Skeletal muscle satellite cell (primary cell): ENCODE results near the gene TAPT1.

Experiments
- H3K27me3 ChIP-seq: 2 replicates; pipeline ENCODE4 v1.7.0; 2013; ENCODE audit warnings: low read length; ENCODE audit not compliant: control insufficient read depth, insufficient read depth
- H3K36me3 ChIP-seq: 2 replicates; pipeline ENCODE4 v1.7.0; 2013; ENCODE audit warnings: mild to moderate bottlenecking, control low read depth, low read length; ENCODE audit not compliant: insufficient read depth
- H3K4me1 ChIP-seq: 2 replicates; pipeline ENCODE4 v1.7.0; 2013; ENCODE audit warnings: low read length; ENCODE audit not compliant: control insufficient read depth, insufficient read depth
- H3K4me2 ChIP-seq: 2 replicates; pipeline ENCODE4 v1.7.0; 2013; ENCODE audit warnings: mild to moderate bottlenecking, low read length
- H3K4me3 ChIP-seq: 2 replicates; pipeline ENCODE4 v1.7.0; 2013; ENCODE audit warnings: low read length
- H3K9ac ChIP-seq: 2 replicates; pipeline ENCODE4 v1.7.0; 2013; ENCODE audit warnings: mild to moderate bottlenecking, low read depth, low read length, moderate library complexity
- H3K9me3 ChIP-seq: replicated peaks from 2 replicates; pipeline ENCODE4 v1.7.0; 2013; ENCODE audit warnings: mild to moderate bottlenecking, control low read depth, low read length

Gene TAPT1

DNA sequence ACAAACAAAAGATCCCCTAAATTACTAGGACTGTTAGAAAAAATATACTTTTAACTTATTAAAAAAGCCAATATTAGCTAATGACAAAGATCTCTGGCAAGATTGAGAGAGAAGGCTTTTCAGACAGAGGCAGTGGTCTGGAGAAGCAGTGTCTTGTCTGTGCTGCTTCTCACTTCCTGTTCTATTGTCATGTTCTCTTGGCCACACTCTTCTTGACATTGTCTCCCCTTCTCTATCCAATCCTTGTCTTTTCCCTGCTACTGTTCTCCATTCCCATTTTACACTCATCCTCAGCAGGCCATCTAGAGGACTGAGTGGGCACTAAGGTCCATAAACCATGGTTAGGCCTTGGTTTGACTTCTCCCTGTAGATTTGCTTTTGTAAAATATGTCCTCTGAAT is 14.0 kb upstream of the TAPT1 start:
- no peaks in the 10 kb centered on the region for H3K36me3 ChIP-seq

DNA sequence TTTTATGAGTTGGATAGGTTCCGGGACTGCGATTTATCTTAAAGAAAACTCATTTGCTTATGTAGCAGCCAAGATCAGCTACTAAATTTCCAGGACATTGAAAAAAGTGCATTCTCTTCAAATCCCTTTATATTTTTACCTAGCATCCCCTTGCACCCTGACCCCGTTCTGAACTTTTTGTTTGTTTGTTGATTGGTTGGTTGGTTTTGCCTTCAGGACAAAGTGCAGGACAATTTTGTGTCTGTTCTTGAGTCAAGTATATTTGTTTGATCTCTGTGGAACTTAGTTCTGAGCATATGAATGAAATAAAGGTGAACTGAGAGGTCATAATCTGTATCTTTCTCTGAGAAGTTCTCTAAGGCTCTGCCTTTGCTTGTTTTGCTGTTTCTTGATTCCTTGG is 12.8 kb upstream of the TAPT1 start:
- no peaks in the 10 kb centered on the region for H3K4me1 ChIP-seq
- no peak overlapping the region for H3K9ac ChIP-seq
- no peak overlapping the region for H3K4me2 ChIP-seq
- H3K36me3 ChIP-seq = no peaks in the 10 kb centered on the region
- no peak overlapping the region for H3K4me3 ChIP-seq
- H3K27me3 ChIP-seq = no peaks in the 10 kb centered on the region
- no peaks in the 10 kb centered on the region for H3K9me3 ChIP-seq

More for the DNA sequence above, 14.0 kb upstream of the TAPT1 start:
- H3K4me2 ChIP-seq = no peak overlapping the region
- H3K4me3 ChIP-seq = no peak overlapping the region
- H3K9me3 ChIP-seq = no peaks in the 10 kb centered on the region
- no peaks in the 10 kb centered on the region for H3K4me1 ChIP-seq
- H3K9ac ChIP-seq = no peak overlapping the region
- H3K27me3 ChIP-seq = no peaks in the 10 kb centered on the region

DNA sequence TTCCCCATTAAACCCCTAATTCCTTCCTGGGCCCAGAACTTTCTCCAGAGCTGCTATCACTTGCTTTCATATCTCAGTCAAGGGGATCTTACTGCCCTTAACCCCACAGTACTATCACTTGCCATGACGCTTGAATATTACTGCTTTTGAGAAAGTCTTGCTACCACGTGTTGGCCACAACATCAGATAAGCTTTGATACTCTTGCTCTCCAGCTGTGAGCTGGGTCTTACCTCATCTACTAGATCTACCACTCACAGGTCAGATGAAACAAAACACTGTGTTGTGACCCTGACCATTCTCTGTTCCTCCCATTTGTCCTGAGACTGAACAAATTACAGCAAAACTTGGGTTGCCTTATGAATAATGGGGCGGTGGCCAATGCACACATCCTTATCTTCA is 12.1 kb upstream of the TAPT1 start:
- Histone ChIP-seq H3K27me3 (no peaks in the 10 kb centered on the region), H3K9me3 (no peaks in the 10 kb centered on the region), H3K4me2 (no peak overlapping the region), H3K4me3 (no peak overlapping the region), H3K36me3 (no peaks in the 10 kb centered on the region), H3K4me1 (no peaks in the 10 kb centered on the region), H3K9ac (no peak overlapping the region)

DNA sequence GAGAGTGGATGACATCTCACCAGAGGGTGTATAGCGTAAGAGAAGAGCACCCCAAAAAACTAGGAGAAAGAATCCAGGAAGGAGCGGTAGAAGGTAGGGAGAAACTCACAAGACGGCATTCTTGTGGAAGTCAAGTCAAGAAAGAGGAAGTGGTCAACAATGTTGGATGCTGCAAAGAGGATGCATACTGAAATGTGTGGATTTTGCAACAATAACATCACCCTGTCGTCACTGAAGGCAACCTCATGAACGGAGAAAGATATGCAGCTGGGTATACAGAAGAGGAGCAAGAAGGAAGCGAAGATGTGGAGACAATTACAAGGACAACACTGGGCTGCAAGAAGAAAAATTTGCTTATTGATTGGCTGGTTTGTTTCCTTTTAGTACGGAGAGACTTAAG is 11.4 kb upstream of the TAPT1 start:
- Histone ChIP-seq H3K4me2 (no peak overlapping the region), H3K27me3 (no peaks in the 10 kb centered on the region), H3K9me3 (no peaks in the 10 kb centered on the region), H3K36me3 (no peaks in the 10 kb centered on the region), H3K4me1 (no peaks in the 10 kb centered on the region), H3K4me3 (no peak overlapping the region), H3K9ac (no peak overlapping the region)

DNA sequence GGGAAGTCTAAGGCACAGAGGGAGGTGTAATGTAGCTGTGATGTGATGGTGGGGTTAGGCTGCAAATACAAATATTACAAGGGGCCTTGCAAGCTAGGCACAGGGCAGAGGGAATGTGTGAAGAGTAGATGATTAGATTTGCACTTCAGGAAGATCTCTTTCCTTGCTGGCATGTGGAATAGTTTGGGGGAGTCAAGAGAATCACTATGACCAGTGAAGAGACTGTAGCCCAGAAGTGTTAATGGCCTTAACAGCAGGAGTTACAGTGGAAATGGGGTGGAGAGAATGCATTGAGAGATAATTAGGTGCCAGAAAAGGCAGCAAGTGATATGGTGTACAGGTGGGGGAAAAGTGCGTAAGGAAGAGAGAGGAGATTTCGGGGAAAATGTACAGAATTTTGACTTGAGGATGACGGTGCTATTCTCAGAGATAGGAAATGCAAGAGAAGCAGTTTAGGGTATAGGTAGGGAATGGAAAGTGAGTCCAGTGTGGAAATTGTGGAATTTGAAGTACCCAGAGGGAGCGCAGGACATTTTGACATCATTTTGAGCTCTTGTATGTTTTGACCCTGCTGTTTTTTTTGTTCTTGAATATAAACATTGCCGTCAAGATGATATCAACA is 10.2 kb upstream of the TAPT1 start:
- Histone ChIP-seq H3K9me3 (no peaks in the 10 kb centered on the region), H3K27me3 (no peaks in the 10 kb centered on the region), H3K9ac (no peak overlapping the region), H3K4me3 (no peak overlapping the region), H3K4me2 (no peak overlapping the region), H3K36me3 (no peaks in the 10 kb centered on the region), H3K4me1 (peaks cover 7% of the 10 kb centered on the region)

DNA sequence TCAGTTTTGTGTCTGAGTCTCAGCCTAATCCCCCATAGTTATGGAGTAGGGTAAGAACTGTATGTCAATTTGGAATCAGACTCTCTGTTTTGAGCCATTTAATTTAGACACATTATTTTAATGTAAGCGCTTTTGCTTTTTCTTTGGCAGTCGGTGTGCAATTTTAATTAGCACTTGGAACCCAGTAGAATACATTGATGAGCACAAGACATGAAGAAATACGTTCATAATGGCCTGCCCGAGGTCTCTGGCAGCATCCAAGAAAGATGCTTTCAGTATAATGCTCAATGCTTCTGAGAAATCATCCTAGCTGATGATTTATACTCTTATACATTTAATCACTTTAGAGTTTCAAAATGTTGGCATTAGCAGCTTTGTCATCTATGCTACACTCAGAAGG is 8.9 kb upstream of the TAPT1 start:
- H3K27me3 ChIP-seq = no peaks in the 10 kb centered on the region
- H3K9me3 ChIP-seq = no peaks in the 10 kb centered on the region
- no peak overlapping the region for H3K4me3 ChIP-seq
- peaks cover 9% of the 10 kb centered on the region for H3K4me1 ChIP-seq
- H3K9ac ChIP-seq = no peak overlapping the region
- H3K4me2 ChIP-seq = no peak overlapping the region
- H3K36me3 ChIP-seq = no peaks in the 10 kb centered on the region

DNA sequence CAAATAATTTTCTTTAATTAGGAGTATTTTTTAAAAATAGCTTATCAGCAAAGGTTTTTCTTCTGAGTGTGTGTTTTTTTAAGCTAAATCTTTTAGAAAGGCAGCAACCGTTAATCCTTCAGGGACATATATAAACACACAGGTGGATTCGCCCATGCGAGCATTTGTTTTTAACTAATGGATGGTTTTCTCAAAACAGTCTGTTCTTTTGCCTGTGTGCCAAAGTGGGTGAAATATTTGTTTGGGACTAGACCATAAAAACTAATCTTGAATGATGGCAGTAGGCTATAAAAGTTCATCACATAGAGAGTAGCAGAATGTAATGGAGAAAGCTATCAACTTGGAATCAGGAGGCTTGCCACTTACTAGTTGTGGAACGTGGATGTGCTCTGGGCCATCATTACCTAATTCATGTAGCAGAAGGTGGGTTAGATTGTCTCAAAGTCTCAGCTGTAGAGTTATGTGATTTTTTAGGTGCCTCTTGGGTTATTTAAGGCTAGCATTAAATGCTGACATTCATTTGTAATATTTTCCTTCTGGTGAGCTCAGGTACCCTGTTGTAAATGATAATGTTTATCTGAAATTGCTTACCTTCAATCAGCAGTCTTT is 7.4 kb upstream of the TAPT1 start:
- peaks cover 9% of the 10 kb centered on the region for H3K4me1 ChIP-seq
- H3K36me3 ChIP-seq = no peaks in the 10 kb centered on the region
- no peak overlapping the region for H3K9ac ChIP-seq
- no peaks in the 10 kb centered on the region for H3K9me3 ChIP-seq
- H3K4me2 ChIP-seq = no peak overlapping the region
- H3K27me3 ChIP-seq = no peaks in the 10 kb centered on the region
- H3K4me3 ChIP-seq = no peak overlapping the region

DNA sequence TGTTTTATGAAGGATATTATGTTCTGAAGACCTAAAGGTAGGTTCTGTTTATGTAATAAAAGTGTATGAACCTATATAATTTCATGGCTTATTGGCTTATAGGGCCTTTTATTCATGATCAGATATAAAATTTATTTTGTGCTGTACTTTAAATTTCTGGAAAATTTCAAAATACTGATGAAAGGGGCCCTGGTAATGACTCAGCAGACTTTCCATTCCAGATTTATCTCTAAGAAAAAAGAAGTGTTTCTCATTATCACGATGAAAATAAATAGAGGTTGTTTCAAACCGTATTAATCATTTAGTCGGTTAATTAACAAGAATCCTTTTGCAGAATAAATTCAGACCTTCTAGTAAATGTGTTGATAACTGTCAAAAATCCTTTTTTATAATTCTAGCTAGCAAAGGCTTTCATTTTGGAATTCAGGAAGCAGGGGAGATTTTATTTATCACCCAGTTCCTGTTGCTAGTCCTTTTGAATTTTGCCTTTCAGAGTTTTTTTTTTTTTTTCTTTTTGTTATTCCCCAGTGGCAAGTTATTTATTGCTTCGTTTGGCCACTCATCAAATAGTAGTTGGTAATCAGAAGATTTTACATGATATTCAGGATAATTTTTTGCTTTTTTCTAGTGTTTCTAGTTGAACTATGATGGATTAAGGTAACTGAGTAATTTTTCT is 5.4 kb upstream of the TAPT1 start:
- no peaks in the 10 kb centered on the region for H3K36me3 ChIP-seq
- peaks cover 14% of the 10 kb centered on the region for H3K4me1 ChIP-seq
- H3K9ac ChIP-seq = no peak overlapping the region

DNA sequence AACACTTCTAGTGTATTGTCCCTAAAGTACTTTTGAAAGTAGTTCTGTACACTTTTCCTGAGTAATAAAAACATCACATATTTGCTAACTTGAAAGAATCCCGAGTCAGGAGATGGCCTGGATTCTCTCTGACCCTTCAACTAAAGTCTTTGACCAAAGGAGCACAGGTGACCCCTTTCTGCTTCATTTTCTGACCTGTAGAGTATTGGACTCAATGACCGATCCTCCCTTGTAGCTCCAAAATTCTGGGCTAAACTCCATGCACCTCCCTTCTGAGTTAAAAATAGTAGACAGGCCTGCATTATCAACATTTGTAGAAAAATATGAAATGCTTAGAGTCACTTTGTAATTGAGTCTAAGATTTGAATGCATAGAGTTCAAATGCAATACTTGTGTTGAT is 4.0 kb upstream of the TAPT1 start:
- Histone ChIP-seq H3K4me2 (no peak overlapping the region), H3K9me3 (no peaks in the 10 kb centered on the region), H3K4me1 (peaks cover 14% of the 10 kb centered on the region), H3K4me3 (no peak overlapping the region), H3K9ac (no peak overlapping the region), H3K27me3 (no peaks in the 10 kb centered on the region), H3K36me3 (no peaks in the 10 kb centered on the region)

More for the DNA sequence above, 5.4 kb upstream of the TAPT1 start:
- Histone ChIP-seq H3K9me3 (no peaks in the 10 kb centered on the region), H3K27me3 (no peaks in the 10 kb centered on the region), H3K4me2 (peak overlapping the region; percentile 12), H3K4me3 (no peak overlapping the region)

DNA sequence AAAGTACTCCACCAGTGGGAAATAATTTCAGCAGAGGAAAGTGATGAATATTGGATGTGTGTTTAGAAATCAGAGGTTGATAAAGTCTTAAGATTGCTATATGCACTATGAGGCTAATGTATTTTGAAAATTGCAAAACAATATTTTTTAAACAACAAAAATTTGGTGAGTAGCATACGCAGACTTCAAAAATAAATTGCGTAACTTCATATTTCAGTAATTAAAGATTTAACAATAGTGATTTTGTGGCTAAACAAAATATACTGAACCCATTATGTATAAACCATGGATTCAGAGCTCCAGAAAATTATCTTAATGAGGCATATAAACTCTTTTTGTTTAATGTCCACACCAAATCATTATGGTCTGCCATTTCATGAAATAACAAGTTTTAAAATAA is 3.3 kb upstream of the TAPT1 start:
- Histone ChIP-seq H3K27me3 (no peaks in the 10 kb centered on the region), H3K9ac (no peak overlapping the region), H3K4me3 (no peak overlapping the region), H3K4me2 (no peak overlapping the region), H3K36me3 (no peaks in the 10 kb centered on the region), H3K9me3 (no peaks in the 10 kb centered on the region), H3K4me1 (peaks cover 20% of the 10 kb centered on the region)

DNA sequence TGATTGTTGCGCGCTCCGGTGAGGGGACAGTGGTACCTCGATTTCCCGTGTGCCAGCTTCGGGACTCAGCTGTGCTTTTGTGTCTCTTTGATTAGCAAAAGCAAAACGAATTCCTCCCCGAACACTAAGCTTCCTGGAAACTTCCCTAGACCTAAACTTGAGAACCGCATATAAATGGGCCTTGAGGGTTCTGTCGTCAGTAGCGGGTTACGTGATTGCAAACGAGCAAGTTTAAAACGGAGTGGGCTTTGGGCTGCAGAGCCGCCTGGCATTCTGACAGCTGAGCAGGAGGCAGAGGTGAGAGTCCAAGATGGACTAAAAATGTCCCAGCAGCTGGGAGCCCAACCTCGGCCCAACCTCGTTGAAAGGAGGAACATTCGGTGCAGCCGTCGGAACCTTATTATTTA is 1.2 kb upstream of the TAPT1 start:
- no peaks in the 10 kb centered on the region for H3K27me3 ChIP-seq
- H3K4me2 ChIP-seq = peak overlapping the region; percentile 99
- H3K9me3 ChIP-seq = no peaks in the 10 kb centered on the region
- peaks cover 24% of the 10 kb centered on the region for H3K4me1 ChIP-seq
- peak overlapping the region; percentile 90 for H3K9ac ChIP-seq
- H3K4me3 ChIP-seq = peak overlapping the region; percentile 90
- no peaks in the 10 kb centered on the region for H3K36me3 ChIP-seq
